Adrenal gland (tissue), 12 donors: ENCODE results near the gene EPB41L4B. TPM values are rescaled to one million over a fixed set of nuclear protein-coding genes. Genes with fewer than 3 reads are reported as not detected.
A peak's percentile ranks its signal among the peaks of the same experiment; 100 is the strongest.

Experiments used
- DNase-seq, 7 donors: peaks; one replicate each; pipeline ENCODE4 v3.0.0-alpha.2; 2019 to 2020
- H3K27ac ChIP-seq, 5 donors: fragments of 200-600 bp; sonication (generic) in 4 of 5; 1 replicate in 3 of 5; 2 replicates in 2 of 5; pipeline versions ENCODE4 v1.5.1 to v1.8.0; 2016 to 2020; ENCODE audit warnings: mild to moderate bottlenecking in 1 of 5
- H3K27me3 ChIP-seq: fragments of 200-600 bp; 2 replicates; pipeline ENCODE4 v1.8.0; 2021
- H3K36me3 ChIP-seq, 2 donors: fragments of 200-600 bp; replicated peaks in 1 of 2; 1 replicate in 1 of 2; 2 replicates in 1 of 2; pipeline versions ENCODE4 v1.5.1 to v1.8.0; 2018 to 2022
- H3K4me1 ChIP-seq, 2 donors: fragments of 200-600 bp; replicated peaks in 1 of 2; 1 replicate in 1 of 2; 2 replicates in 1 of 2; pipeline versions ENCODE4 v1.5.1 to v1.8.0; 2018 to 2021
- H3K4me3 ChIP-seq, 4 donors: fragments of 200-600 bp; sonication (generic) in 3 of 4; one replicate each; pipeline ENCODE4 v1.5.1; 2016 to 2018
- H3K9me3 ChIP-seq, 3 donors: fragments of 200-600 bp; sonication (generic) in 1 of 3; replicated peaks in 1 of 3; 1 replicate in 2 of 3; 2 replicates in 1 of 3; pipeline versions ENCODE4 v1.5.1 to v1.8.0; 2016 to 2021
- CTCF ChIP-seq, 6 experiments: fragments of 450-650 bp in 4 of 6; fragments of 200-600 bp in 2 of 6; sonication (generic) in 1 of 6; IDR thresholded peaks; 1 replicate in 5 of 6; 2 replicates in 1 of 6; pipeline versions ENCODE4 v1.5.1 to v1.8.0; 2016 to 2021; ENCODE audit warnings: antibody characterized with exemption in 6 of 6, mild to moderate bottlenecking in 2 of 6, moderate library complexity in 1 of 6
- POLR2A ChIP-seq, 2 donors: fragments of 450-650 bp; IDR thresholded peaks; one replicate each; pipeline ENCODE4 v1.6.1; 2017; ENCODE audit warnings: antibody characterized with exemption in 2 of 2, mild to moderate bottlenecking in 2 of 2, moderate library complexity in 1 of 2
- WGBS, 4 donors: extraction: QIAGEN DNeasy Blood & Tissue Kit in 2 of 4; methylation state at CpG; one replicate each; pipeline versions ENCODE4 v1.1.5 to v1.1.7; 2013 to 2017; 5-methylcytosine and 5-hydroxymethylcytosine counted together
- intact Hi-C, 2 donors: fragments of 100-400 bp; cut with DNase I; formaldehyde crosslinking; loops; one replicate each; pipeline versions ENCODE4 v1.14.1 to v1.15.0; 2022 to 2023
- polyA plus RNA-seq, 3 donors: library from polyadenylated mRNA; stranded (reverse); fragments of 200-250 nt in 2 of 3; fragments of 350-450 nt in 1 of 3; fragmentation: Illumina TruSeq in 1 of 3; extraction: RNeasy Lipid Tissue Mini Kit (QIAGEN cat#74804) in 1 of 3; gene quantifications; one replicate each; pipeline ENCODE4 v1.2.3, GENCODE V29; 2013 to 2014
- total RNA-seq, 9 donors: library from RNA; depleted of rRNA in 4 of 9; stranded (reverse); fragments of >200 nt in 4 of 9; fragments of 120-200 nt in 1 of 9; fragmentation: NEBNext Ultra II Directional in 1 of 9; extraction: Animal tissue kit (Norgen Biotek cat#: 25700) in 1 of 9; gene quantifications; one replicate each; pipeline versions ENCODE4 v1.1.0 to v1.2.4, GENCODE V29; 2013 to 2023
- donor health status: healthy with polysubstance abuse.
- donor health status: Bipolar disorder and iron deficiency.
- donor health status: DM: yes; HTN: yes; CAD: no.
- donor health status: DM: no; HTN: no; CAD: no.
- donor health status: DM: no; HTN: no; CAD: no.
- donor health status: DM: yes; HTN: yes; CAD: no.

The EPB41L4B gene
- total and polyA plus RNA-seq, 12 donors, result 7.4 to 37.2 (median 18.7) TPM

- TF ChIP-seq CTCF (IDR thresholded peaks at IDR 0.05), result no peak
- TF ChIP-seq POLR2A (IDR thresholded peaks at IDR 0.05), result no peak
- no peaks in the 10 kb centered on the region for H3K27me3 ChIP-seq
- no peaks in the 10 kb centered on the region for H3K36me3 ChIP-seq
- H3K4me1 ChIP-seq, result no peaks in the 10 kb centered on the region
- intact Hi-C loops, result no loop called here
- no peak overlapping the region for H3K27ac ChIP-seq
- no peak for DNase-seq
- WGBS, 4 donors, result 69 to 80% (median 74%) methylated on average over 9 of the region's 9 CpGs
- H3K9me3 ChIP-seq, result no peaks in the 10 kb centered on the region
- H3K4me3 ChIP-seq, result no peak overlapping the region
Measured at GRCh38 chr9:109186857-109187520, 133.9 kb downstream of the EPB41L4B start.

GRCh38 chr9:109182940-109183798, 137.7 kb downstream of the EPB41L4B start:
- no peak overlapping the region for H3K4me3 ChIP-seq
- TF ChIP-seq CTCF (IDR thresholded peaks at IDR 0.05), result peak in 4 of 6 experiments; percentile 29 to 47 (median 42)
- no peak for TF ChIP-seq POLR2A (IDR thresholded peaks at IDR 0.05)
- DNase-seq, result peak in 6 of 7 donors; percentile 37 to 73 (median 57)
- H3K36me3 ChIP-seq, result no peaks in the 10 kb centered on the region
- no peaks in the 10 kb centered on the region for H3K4me1 ChIP-seq
- H3K27me3 ChIP-seq, result no peaks in the 10 kb centered on the region
- 68 to 77% (median 69%) methylated on average over 8 to 13 of the region's 13 CpGs for WGBS, 4 donors
- H3K27ac ChIP-seq, result no peak overlapping the region
- H3K9me3 ChIP-seq, result no peaks in the 10 kb centered on the region
- intact Hi-C loops, result no loop called here

- no peaks in the 10 kb centered on the region for H3K9me3 ChIP-seq
- WGBS, 4 donors, result 71 to 74% (median 73%) methylated on average over 9 of the region's 9 CpGs
- no peak overlapping the region for H3K4me3 ChIP-seq
- H3K36me3 ChIP-seq, result no peaks in the 10 kb centered on the region
- TF ChIP-seq CTCF (IDR thresholded peaks at IDR 0.05) (no peak), POLR2A (IDR thresholded peaks at IDR 0.05) (no peak)
- no peak overlapping the region for H3K27ac ChIP-seq
- DNase-seq, result no peak
- H3K27me3 ChIP-seq, result no peaks in the 10 kb centered on the region
- intact Hi-C loops, result no loop called here
- no peaks in the 10 kb centered on the region for H3K4me1 ChIP-seq
Measured at GRCh38 chr9:109182550-109182939, 138.3 kb downstream of the EPB41L4B start.

GRCh38 chr9:109181284-109181683, 139.6 kb downstream of the EPB41L4B start:
- no peaks in the 10 kb centered on the region for H3K36me3 ChIP-seq
- no peak for DNase-seq
- H3K27ac ChIP-seq, result no peak overlapping the region
- no peaks in the 10 kb centered on the region for H3K9me3 ChIP-seq
- no peaks in the 10 kb centered on the region for H3K4me1 ChIP-seq
- intact Hi-C loops, result no loop called here
- 82 to 100% (median 99%) methylated on average over 1 of the region's 1 CpG for WGBS, 4 donors
- no peak overlapping the region for H3K4me3 ChIP-seq
- no peak for TF ChIP-seq CTCF (IDR thresholded peaks at IDR 0.05)
- no peak for TF ChIP-seq POLR2A (IDR thresholded peaks at IDR 0.05)
- H3K27me3 ChIP-seq, result no peaks in the 10 kb centered on the region
